Keratinocyte (primary cell): ENCODE data around the gene SH2B3. TPM values are rescaled to one million over a fixed set of nuclear protein-coding genes. Genes with fewer than 3 reads are reported as not detected.

Source experiments
- DNase-seq: peaks from one replicate; pipeline ENCODE4 v3.0.0-alpha.2; 2011; ENCODE audit warnings: low read depth, missing footprints, low spot score
- FAIRE-seq: peaks from 2 replicates; lab custom pipeline; 2011; peaks lifted over from hg19 to GRCh38; lab: Jason Lieb, UNC
- H2AFZ ChIP-seq: 2 replicates; pipeline ENCODE4 v1.6.0; 2012; ENCODE audit warnings: low read length, control low read depth, inconsistent platforms; ENCODE audit not compliant: control insufficient read depth
- H3K27ac ChIP-seq: 2 replicates; pipeline ENCODE4 v1.5.1; 2011; ENCODE audit warnings: low read length; ENCODE audit not compliant: control insufficient read depth, insufficient read depth
- H3K27me3 ChIP-seq: 3 replicates; pipeline ENCODE4 v1.6.0; 2011; ENCODE audit warnings: low read length; ENCODE audit not compliant: control insufficient read depth, insufficient read depth; ENCODE audit errors: extremely low read depth
- H3K36me3 ChIP-seq, 2 experiments: 2 replicates in 1 of 2; 3 replicates in 1 of 2; pipeline ENCODE4 v1.5.1; 2011; ENCODE audit warnings: low read length in 2 of 2, mild to moderate bottlenecking in 1 of 2; ENCODE audit not compliant: control insufficient read depth in 2 of 2, insufficient read depth in 2 of 2; ENCODE audit errors: extremely low read depth in 1 of 2
- H3K4me1 ChIP-seq: 3 replicates; pipeline ENCODE4 v1.5.1; 2011; ENCODE audit warnings: low read length; ENCODE audit not compliant: control insufficient read depth, insufficient read depth; ENCODE audit errors: extremely low read depth
- H3K4me2 ChIP-seq: 3 replicates; pipeline ENCODE4 v1.6.0; 2011; ENCODE audit warnings: low read depth, low read length; ENCODE audit not compliant: control insufficient read depth, insufficient read depth; ENCODE audit errors: extremely low read depth
- H3K4me3 ChIP-seq, 3 experiments: fragments of 200-600 bp in 1 of 3; sonication (generic) in 1 of 3; 2 replicates in 2 of 3; 3 replicates in 1 of 3; pipeline ENCODE4 v1.5.1; 2011 to 2016; ENCODE audit warnings: low read length in 3 of 3, mild to moderate bottlenecking in 3 of 3, control low read depth in 2 of 3, inconsistent platforms in 1 of 3, low read depth in 1 of 3, mixed read lengths in 1 of 3, mixed run types in 1 of 3, moderate library complexity in 1 of 3; ENCODE audit not compliant: control insufficient read depth in 2 of 3, insufficient read depth in 2 of 3; ENCODE audit errors: extremely low read depth in 1 of 3
- H3K79me2 ChIP-seq: 2 replicates; pipeline ENCODE4 v1.6.0; 2012; ENCODE audit warnings: low read length; ENCODE audit not compliant: control insufficient read depth, insufficient read depth
- H3K9ac ChIP-seq: 3 replicates; pipeline ENCODE4 v1.6.0; 2011; ENCODE audit warnings: low read length; ENCODE audit not compliant: control insufficient read depth, insufficient read depth; ENCODE audit errors: extremely low read depth
- H3K9me1 ChIP-seq: 3 replicates; pipeline ENCODE4 v1.6.0; 2011; ENCODE audit warnings: low read length; ENCODE audit not compliant: control insufficient read depth, insufficient read depth; ENCODE audit errors: extremely low read depth
- H3K9me3 ChIP-seq: 2 replicates; pipeline ENCODE4 v1.5.1; 2012; ENCODE audit warnings: low read depth, low read length; ENCODE audit not compliant: control insufficient read depth
- H4K20me1 ChIP-seq: 3 replicates; pipeline ENCODE4 v1.6.0; 2011; ENCODE audit warnings: low read length; ENCODE audit not compliant: control insufficient read depth, insufficient read depth; ENCODE audit errors: extremely low read depth
- CTCF ChIP-seq, 3 experiments: IDR thresholded peaks in 1 of 3; conservative IDR thresholded peaks in 1 of 3; optimal IDR thresholded peaks in 1 of 3; 2 replicates in 2 of 3; 3 replicates in 1 of 3; pipeline versions ENCODE3 to v1.5.1; 2011; ENCODE audit warnings: low read length in 3 of 3, mild to moderate bottlenecking in 3 of 3, moderate library complexity in 2 of 3, control low read depth in 1 of 3, inconsistent platforms in 1 of 3; ENCODE audit not compliant: insufficient read depth in 2 of 3; ENCODE audit errors: extremely low read depth in 1 of 3
- EZH2 ChIP-seq: IDR thresholded peaks from one replicate; pipeline ENCODE4 v1.6.1; 2012; ENCODE audit warnings: inconsistent platforms, mild to moderate bottlenecking, low read length, moderate library complexity
- dilution Hi-C: fragments of 300-500 bp; cut with MboI; formaldehyde crosslinking; loops from one replicate; pipeline ENCODE4 v1.7.0; 2020; ENCODE audit warnings: low sequenced_read_pairs; ENCODE audit not compliant: extremely low pct_ligation_motif_present
- polyA plus RNA-seq, 5 experiments: library from polyadenylated mRNA; depleted of rRNA in 3 of 5; stranded (reverse) in 3 of 5; stranded (forward) in 1 of 5; unstranded in 1 of 5; fragments of >200 nt; gene quantifications; 1 replicate in 1 of 5; 2 replicates in 3 of 5; 3 replicates in 1 of 5; pipeline versions ENCODE4 v1.2.1 to v1.2.3, GENCODE V29; 2011 to 2012; ENCODE audit warnings: missing spikeins in 2 of 5, low read depth in 1 of 5, low replicate concordance in 1 of 5

Gene SH2B3
- polyA plus RNA-seq, 1 donor (not counting 4 experiments of a cell fraction or from before 2014, with no cell fraction given): 7.7 TPM

DNA sequence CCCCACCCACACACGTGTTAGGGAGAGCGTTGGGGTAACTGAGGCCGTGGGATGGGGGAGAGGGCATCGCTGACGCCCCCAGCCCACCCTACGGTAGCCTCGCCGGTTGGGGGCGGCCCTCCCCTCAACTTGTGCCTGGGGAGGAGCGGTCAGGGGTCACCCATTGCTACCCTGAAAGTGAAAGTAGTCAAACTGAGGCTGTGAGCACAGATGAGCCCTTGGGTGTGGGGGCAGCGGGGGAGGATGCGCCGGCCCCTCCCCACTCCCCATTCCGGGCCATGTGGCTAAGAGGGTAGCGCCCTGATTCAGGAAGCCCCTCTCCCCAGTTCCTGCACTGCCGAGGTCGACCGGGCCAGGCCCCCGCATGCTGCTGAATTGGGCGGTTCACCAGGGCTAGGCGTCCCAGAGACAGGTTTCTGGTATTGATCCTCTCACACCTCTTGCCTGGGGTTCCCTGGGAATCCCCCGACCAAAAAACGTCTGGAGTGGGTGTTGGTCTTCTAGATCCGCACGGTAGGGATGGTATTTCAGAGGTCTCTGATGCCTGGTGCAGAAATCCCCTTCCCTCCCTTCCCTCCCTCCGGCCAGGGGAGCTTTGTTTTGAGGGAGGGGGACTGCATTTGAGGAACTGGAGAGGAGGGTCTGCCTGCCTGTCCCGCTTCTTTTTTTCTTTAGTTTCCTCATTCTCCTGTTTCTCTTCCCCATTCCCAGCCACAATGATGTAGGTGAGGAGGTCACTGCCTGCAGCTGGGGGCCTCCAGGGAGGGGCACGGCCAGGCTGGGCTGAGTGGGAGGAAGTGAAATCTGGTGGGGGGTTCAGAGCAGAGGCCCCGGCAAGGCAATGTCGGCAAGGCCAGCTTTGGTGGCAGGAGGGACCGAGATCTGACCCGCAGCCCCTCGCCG, 1.0 kb downstream of the SH2B3 start:
- DNase-seq: no peak
- Histone ChIP-seq H3K36me3 (peaks cover 0 to 11% of the 10 kb centered on the region in 2 experiments), H3K4me2 (peak overlapping the region; percentile 87), H3K9me3 (no peaks in the 10 kb centered on the region), H3K4me1 (peaks cover 38% of the 10 kb centered on the region), H3K9ac (peak overlapping the region; percentile 83), H3K9me1 (no peaks in the 10 kb centered on the region), H2AFZ (peak overlapping the region; percentile 46), H3K27me3 (no peaks in the 10 kb centered on the region), H3K27ac (peak overlapping the region; percentile 61), H4K20me1 (peaks cover 5% of the 10 kb centered on the region), H3K79me2 (peaks cover 54% of the 10 kb centered on the region), H3K4me3 (peak overlapping the region; percentile 73 to 88 (median 83))
- dilution Hi-C loops: no loop called here
- FAIRE-seq: no peak
- TF ChIP-seq EZH2: no peak
- TF ChIP-seq CTCF (optimal IDR thresholded peaks at IDR 0.05 in 1 of 3, IDR thresholded peaks at IDR 0.05 in 1 of 3, conservative IDR thresholded peaks at IDR 0.05 in 1 of 3; ENCODE audit: extremely low read depth in 1 of 3, insufficient read depth in 2 of 3, low read length in 3 of 3): no peak

GRCh38 chr12:111407377-111408115, 1.8 kb downstream of the SH2B3 start:
- dilution Hi-C loops: no loop called here
- no peak for FAIRE-seq
- H3K4me3 ChIP-seq: peak overlapping the region; percentile 73 to 88 (median 83)
- peaks cover 5% of the 10 kb centered on the region for H4K20me1 ChIP-seq
- H3K36me3 ChIP-seq: peaks cover 0 to 11% of the 10 kb centered on the region in 2 experiments
- no peak overlapping the region for H3K27ac ChIP-seq
- H3K9me1 ChIP-seq: no peaks in the 10 kb centered on the region
- no peak overlapping the region for H2AFZ ChIP-seq
- H3K79me2 ChIP-seq: peaks cover 58% of the 10 kb centered on the region
- H3K9ac ChIP-seq: peak overlapping the region; percentile 83
- no peak for DNase-seq
- no peaks in the 10 kb centered on the region for H3K9me3 ChIP-seq
- TF ChIP-seq EZH2 (no peak), CTCF (optimal IDR thresholded peaks at IDR 0.05 in 1 of 3, IDR thresholded peaks at IDR 0.05 in 1 of 3, conservative IDR thresholded peaks at IDR 0.05 in 1 of 3; ENCODE audit: extremely low read depth in 1 of 3, insufficient read depth in 2 of 3, low read length in 3 of 3) (no peak)
- no peaks in the 10 kb centered on the region for H3K27me3 ChIP-seq
- peaks cover 38% of the 10 kb centered on the region for H3K4me1 ChIP-seq
- H3K4me2 ChIP-seq: peak overlapping the region; percentile 87
